ENCODE data around the gene LZTR1.

DNA sequence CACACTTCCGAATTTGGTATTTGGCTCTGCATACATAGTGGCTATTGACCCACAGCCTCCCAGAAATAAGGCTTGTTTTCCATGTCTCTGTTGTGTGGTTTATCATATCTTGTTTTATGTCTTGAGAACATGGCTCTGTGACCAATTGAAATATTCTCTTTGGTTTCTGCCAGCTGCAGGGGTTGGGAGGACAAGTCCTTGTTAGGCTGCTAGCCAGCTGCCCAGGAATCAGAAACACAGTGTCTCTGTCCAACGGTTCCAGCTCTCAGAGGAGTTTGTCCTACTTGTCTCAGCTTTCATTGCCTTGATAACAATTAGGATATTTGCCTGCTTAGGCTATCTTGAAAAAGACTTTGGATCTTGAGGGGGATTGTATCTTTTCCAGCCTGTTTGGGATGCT, 56.3 kb downstream of the LZTR1 start:
- TF ChIP-seq, protein P1, sequence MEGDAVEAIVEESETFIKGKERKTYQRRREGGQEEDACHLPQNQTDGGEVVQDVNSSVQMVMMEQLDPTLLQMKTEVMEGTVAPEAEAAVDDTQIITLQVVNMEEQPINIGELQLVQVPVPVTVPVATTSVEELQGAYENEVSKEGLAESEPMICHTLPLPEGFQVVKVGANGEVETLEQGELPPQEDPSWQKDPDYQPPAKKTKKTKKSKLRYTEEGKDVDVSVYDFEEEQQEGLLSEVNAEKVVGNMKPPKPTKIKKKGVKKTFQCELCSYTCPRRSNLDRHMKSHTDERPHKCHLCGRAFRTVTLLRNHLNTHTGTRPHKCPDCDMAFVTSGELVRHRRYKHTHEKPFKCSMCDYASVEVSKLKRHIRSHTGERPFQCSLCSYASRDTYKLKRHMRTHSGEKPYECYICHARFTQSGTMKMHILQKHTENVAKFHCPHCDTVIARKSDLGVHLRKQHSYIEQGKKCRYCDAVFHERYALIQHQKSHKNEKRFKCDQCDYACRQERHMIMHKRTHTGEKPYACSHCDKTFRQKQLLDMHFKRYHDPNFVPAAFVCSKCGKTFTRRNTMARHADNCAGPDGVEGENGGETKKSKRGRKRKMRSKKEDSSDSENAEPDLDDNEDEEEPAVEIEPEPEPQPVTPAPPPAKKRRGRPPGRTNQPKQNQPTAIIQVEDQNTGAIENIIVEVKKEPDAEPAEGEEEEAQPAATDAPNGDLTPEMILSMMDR (IDR thresholded peaks at IDR 0.05; ENCODE audit: borderline replicate concordance, extremely low read depth, low read length, poor library complexity, severe bottlenecking) = no peak
- no peak for TF ChIP-seq EZH2 (IDR thresholded peaks at IDR 0.05; ENCODE audit: borderline replicate concordance, low read depth, low read length, severe bottlenecking)

Measured in DND-41 (cell line).